HL-60 (cell line): Measurements from ENCODE around the gene NHP2.

ENCODE experiments used
- DNase-seq, 2 experiments: peaks; one replicate each; pipeline ENCODE4 v3.0.0-alpha.2; 2010 to 2020; ENCODE audit warnings: low read depth in 1 of 2, low spot score in 1 of 2
- H3K27ac ChIP-seq: fragments of 250-450 bp; sonication (Bioruptor Pico); replicated peaks from 2 replicates; pipeline ENCODE4 v1.5.1; 2020; ENCODE audit warnings: mild to moderate bottlenecking, moderate library complexity
- H3K27me3 ChIP-seq: fragments of 250-450 bp; sonication (Bioruptor Pico); 2 replicates; pipeline ENCODE4 v1.5.1; 2021; ENCODE audit warnings: mild to moderate bottlenecking, moderate library complexity; ENCODE audit not compliant: insufficient read depth, poor library complexity, severe bottlenecking
- H3K4me3 ChIP-seq: replicated peaks from 2 replicates; pipeline ENCODE4 v1.5.1; 2011; ENCODE audit warnings: mild to moderate bottlenecking, control low read depth, low read length; ENCODE audit not compliant: insufficient read depth
- GABPA ChIP-seq: IDR thresholded peaks from 2 replicates; pipeline ENCODE4 v1.6.1; 2012; ENCODE audit warnings: low read depth
- POLR2AphosphoS5 ChIP-seq: IDR thresholded peaks from 2 replicates; pipeline ENCODE4 v1.6.1; 2012; ENCODE audit warnings: low read depth
- SPI1 ChIP-seq: IDR thresholded peaks from 2 replicates; pipeline ENCODE4 v1.6.1; 2012; ENCODE audit warnings: low read depth, mild to moderate bottlenecking, borderline replicate concordance
- TF ChIP-seq, protein P1 (sequence below): IDR thresholded peaks from one replicate; pipeline ENCODE4 v1.5.1; 2011; ENCODE audit warnings: low read length, control low read depth, inconsistent platforms; ENCODE audit not compliant: insufficient read depth
- TF ChIP-seq, protein P2 (sequence below): IDR thresholded peaks from 2 replicates; pipeline ENCODE4 v1.6.1; 2012; ENCODE audit warnings: low read depth; ENCODE audit not compliant: insufficient replicate concordance

Gene NHP2

DNA sequence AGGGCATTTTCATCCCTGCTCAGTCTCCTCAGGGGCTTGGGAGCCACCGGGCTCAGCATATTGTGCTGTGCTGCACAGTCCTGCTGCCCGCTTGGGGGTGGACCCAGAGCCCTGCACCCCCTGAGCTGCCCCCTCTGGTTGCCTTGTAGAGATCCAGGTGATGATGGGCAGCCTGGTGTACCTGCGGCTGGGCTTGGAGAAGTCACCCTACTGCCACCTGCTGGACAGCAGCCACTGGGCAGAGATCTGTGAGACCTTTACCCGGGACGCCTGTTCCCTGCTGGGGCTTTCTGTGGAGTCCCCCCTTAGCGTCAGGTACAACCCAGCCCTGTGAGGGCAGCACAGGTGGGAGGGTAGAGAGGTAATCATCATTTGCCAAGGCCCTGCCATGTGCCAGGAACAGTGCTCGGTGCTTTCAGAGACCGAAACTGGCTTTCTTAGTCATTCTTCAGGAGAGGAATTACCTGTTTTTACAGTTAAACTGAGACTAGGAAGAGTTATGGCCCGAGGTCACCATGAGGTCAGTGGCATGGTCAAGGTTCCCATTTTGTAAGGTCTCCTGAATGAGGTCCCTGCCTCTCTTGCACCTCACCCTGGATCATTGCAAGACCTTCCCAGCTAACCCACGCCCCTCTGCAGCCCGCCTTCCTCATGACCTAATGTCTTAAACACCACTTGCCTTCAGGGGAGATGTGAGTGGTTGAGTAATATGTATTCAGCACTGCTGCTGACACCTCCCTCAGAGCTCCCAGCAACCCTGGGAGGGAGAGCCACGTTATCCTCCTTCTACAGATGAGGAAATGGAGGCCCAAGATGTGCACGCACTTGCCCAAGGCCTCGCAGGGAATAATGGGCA is 7.5 kb downstream of the NHP2 start:
- Histone ChIP-seq H3K27me3 (no peaks in the 10 kb centered on the region), H3K4me3 (no peak overlapping the region), H3K27ac (no peak overlapping the region)
- DNase-seq, result peak in 1 of 2 experiments; percentile 59
- no peak for TF ChIP-seq SPI1
- TF ChIP-seq, protein P1, sequence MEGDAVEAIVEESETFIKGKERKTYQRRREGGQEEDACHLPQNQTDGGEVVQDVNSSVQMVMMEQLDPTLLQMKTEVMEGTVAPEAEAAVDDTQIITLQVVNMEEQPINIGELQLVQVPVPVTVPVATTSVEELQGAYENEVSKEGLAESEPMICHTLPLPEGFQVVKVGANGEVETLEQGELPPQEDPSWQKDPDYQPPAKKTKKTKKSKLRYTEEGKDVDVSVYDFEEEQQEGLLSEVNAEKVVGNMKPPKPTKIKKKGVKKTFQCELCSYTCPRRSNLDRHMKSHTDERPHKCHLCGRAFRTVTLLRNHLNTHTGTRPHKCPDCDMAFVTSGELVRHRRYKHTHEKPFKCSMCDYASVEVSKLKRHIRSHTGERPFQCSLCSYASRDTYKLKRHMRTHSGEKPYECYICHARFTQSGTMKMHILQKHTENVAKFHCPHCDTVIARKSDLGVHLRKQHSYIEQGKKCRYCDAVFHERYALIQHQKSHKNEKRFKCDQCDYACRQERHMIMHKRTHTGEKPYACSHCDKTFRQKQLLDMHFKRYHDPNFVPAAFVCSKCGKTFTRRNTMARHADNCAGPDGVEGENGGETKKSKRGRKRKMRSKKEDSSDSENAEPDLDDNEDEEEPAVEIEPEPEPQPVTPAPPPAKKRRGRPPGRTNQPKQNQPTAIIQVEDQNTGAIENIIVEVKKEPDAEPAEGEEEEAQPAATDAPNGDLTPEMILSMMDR, result peak; percentile 66

DNA sequence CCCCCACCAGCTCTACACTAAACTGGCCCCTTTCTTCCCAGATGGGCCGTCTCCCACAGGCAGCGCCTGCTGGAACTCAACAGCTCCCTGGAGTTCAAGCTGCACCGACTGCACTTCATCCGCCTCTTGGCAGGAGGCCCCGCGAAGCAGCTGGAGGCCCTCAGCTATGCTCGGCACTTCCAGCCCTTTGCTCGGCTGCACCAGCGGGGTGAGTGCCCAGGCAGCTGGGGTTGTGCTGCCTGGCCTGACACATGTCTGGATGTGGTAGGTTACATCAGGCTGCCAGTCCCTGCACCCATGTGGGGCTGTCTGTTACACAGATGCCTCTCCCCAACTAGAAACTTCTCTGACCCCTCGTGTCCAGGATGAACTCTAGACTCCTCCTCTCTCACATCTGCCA is 9.8 kb downstream of the NHP2 start:
- Histone ChIP-seq H3K4me3 (no peak overlapping the region), H3K27ac (no peak overlapping the region), H3K27me3 (no peaks in the 10 kb centered on the region)
- DNase-seq, result no peak
- TF ChIP-seq POLR2AphosphoS5 (no peak), SPI1 (no peak), GABPA (no peak)
- TF ChIP-seq, protein P2, sequence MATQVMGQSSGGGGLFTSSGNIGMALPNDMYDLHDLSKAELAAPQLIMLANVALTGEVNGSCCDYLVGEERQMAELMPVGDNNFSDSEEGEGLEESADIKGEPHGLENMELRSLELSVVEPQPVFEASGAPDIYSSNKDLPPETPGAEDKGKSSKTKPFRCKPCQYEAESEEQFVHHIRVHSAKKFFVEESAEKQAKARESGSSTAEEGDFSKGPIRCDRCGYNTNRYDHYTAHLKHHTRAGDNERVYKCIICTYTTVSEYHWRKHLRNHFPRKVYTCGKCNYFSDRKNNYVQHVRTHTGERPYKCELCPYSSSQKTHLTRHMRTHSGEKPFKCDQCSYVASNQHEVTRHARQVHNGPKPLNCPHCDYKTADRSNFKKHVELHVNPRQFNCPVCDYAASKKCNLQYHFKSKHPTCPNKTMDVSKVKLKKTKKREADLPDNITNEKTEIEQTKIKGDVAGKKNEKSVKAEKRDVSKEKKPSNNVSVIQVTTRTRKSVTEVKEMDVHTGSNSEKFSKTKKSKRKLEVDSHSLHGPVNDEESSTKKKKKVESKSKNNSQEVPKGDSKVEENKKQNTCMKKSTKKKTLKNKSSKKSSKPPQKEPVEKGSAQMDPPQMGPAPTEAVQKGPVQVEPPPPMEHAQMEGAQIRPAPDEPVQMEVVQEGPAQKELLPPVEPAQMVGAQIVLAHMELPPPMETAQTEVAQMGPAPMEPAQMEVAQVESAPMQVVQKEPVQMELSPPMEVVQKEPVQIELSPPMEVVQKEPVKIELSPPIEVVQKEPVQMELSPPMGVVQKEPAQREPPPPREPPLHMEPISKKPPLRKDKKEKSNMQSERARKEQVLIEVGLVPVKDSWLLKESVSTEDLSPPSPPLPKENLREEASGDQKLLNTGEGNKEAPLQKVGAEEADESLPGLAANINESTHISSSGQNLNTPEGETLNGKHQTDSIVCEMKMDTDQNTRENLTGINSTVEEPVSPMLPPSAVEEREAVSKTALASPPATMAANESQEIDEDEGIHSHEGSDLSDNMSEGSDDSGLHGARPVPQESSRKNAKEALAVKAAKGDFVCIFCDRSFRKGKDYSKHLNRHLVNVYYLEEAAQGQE, result no peak
- TF ChIP-seq, protein P1, result no peak

DNA sequence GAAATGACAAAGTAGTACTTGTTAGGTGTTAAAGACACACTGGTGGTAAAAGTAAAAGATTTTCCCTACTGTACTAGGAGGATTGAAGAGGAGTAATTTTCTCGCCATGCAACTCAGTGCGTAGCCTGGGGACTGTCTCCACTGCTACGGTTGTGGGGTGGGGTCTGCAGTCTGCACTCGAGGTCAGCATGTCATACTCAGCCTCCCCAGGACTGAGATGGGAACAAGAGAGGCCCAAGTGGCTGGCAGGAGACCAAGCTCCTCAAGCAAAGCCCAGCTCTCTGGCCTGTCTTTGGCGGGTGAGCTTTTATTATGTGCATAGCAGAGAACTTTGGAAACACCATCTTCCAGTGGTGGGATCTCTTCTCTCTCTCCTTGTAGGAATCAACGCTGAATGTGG is 10.4 kb downstream of the NHP2 start:
- H3K4me3 ChIP-seq, result no peak overlapping the region
- no peak for DNase-seq
- no peaks in the 10 kb centered on the region for H3K27me3 ChIP-seq
- no peak overlapping the region for H3K27ac ChIP-seq
- TF ChIP-seq GABPA, result no peak
- TF ChIP-seq, protein P1, result no peak
- TF ChIP-seq, protein P2, result no peak
- no peak for TF ChIP-seq SPI1
- no peak for TF ChIP-seq POLR2AphosphoS5

DNA sequence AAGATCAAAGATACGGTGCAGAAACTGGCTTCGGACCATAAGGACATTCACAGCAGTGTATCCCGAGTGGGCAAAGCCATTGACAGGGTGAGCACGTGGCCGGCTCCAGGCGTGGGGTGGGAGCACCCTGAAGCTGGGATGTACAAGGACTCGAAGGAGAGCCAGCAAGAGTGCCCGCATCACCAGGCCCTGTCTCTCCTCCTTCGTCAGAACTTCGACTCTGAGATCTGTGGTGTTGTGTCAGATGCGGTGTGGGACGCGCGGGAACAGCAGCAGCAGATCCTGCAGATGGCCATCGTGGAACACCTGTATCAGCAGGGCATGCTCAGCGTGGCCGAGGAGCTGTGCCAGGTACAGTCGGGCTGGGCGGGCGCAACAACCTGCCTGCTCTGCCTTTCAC is 11.0 kb downstream of the NHP2 start:
- Histone ChIP-seq H3K27ac (no peak overlapping the region), H3K27me3 (no peaks in the 10 kb centered on the region), H3K4me3 (no peak overlapping the region)
- TF ChIP-seq SPI1 (no peak), GABPA (no peak)
- no peak for DNase-seq
